ENCODE measurements around the gene TTLL9.

- TF ChIP-seq POLR2A (IDR thresholded peaks at IDR 0.05) (no peak), CTCF (IDR thresholded peaks at IDR 0.05) (no peak)
These were observed 99.6 kb downstream of the TTLL9 start for GRCh38 chr20:31969991-31970390.

Measured in esophagus squamous epithelium (tissue), 4 donors.